Tibial artery (tissue), 4 donors: ENCODE data around the gene NUDT14.

Source experiments
- DNase-seq, 2 donors: peaks; one replicate each; pipeline ENCODE4 v3.0.0-alpha.2; 2019
- H3K27ac ChIP-seq, 2 donors: fragments of 200-600 bp; sonication (generic) in 1 of 2; 1 replicate in 1 of 2; 2 replicates in 1 of 2; pipeline ENCODE4 v1.5.1; 2018 to 2019; ENCODE audit warnings: mild to moderate bottlenecking in 1 of 2
- H3K27me3 ChIP-seq, 2 donors: fragments of 200-600 bp; sonication (generic) in 1 of 2; one replicate each; pipeline versions ENCODE4 v1.5.1 to v1.6.0; 2016 to 2019
- H3K36me3 ChIP-seq, 3 donors: fragments of 200-600 bp; sonication (generic) in 2 of 3; one replicate each; pipeline ENCODE4 v1.5.1; 2016 to 2019; ENCODE audit warnings: mild to moderate bottlenecking in 2 of 3
- H3K4me1 ChIP-seq, 4 donors: fragments of 200-600 bp; sonication (generic) in 2 of 4; 1 replicate in 3 of 4; 2 replicates in 1 of 4; pipeline ENCODE4 v1.5.1; 2016 to 2019
- H3K4me3 ChIP-seq, 2 donors: fragments of 200-600 bp; sonication (generic) in 1 of 2; 1 replicate in 1 of 2; 2 replicates in 1 of 2; pipeline ENCODE4 v1.5.1; 2018 to 2019; ENCODE audit warnings: mild to moderate bottlenecking in 2 of 2
- H3K9me3 ChIP-seq, 3 donors: fragments of 200-600 bp; sonication (generic) in 1 of 3; one replicate each; pipeline ENCODE4 v1.5.1; 2016 to 2019
- intact Hi-C: fragments of 100-400 bp; cut with DNase I; formaldehyde crosslinking; loops from one replicate; pipeline ENCODE4 v1.15.0; 2023; ENCODE audit warnings: low total_unique reads
- TF ChIP-seq, protein P1 (sequence below), 2 experiments: fragments of 200-600 bp in 1 of 2; fragments of 450-650 bp in 1 of 2; IDR thresholded peaks; one replicate each; pipeline ENCODE4 v1.5.1; 2017 to 2019; ENCODE audit warnings: antibody characterized with exemption in 2 of 2, mild to moderate bottlenecking in 1 of 2, moderate library complexity in 1 of 2

The NUDT14 gene

GRCh38 chr14:105139212-105139825 is 41.8 kb downstream of the NUDT14 start:
- peaks cover 5 to 23% (median 21%) of the 10 kb centered on the region in 3 donors for H3K9me3 ChIP-seq
- H3K27ac ChIP-seq: no peak overlapping the region
- no peak overlapping the region for H3K4me3 ChIP-seq
- TF ChIP-seq, protein P1, sequence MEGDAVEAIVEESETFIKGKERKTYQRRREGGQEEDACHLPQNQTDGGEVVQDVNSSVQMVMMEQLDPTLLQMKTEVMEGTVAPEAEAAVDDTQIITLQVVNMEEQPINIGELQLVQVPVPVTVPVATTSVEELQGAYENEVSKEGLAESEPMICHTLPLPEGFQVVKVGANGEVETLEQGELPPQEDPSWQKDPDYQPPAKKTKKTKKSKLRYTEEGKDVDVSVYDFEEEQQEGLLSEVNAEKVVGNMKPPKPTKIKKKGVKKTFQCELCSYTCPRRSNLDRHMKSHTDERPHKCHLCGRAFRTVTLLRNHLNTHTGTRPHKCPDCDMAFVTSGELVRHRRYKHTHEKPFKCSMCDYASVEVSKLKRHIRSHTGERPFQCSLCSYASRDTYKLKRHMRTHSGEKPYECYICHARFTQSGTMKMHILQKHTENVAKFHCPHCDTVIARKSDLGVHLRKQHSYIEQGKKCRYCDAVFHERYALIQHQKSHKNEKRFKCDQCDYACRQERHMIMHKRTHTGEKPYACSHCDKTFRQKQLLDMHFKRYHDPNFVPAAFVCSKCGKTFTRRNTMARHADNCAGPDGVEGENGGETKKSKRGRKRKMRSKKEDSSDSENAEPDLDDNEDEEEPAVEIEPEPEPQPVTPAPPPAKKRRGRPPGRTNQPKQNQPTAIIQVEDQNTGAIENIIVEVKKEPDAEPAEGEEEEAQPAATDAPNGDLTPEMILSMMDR (IDR thresholded peaks at IDR 0.05): no peak
- peaks cover 0 to 31% (median 18%) of the 10 kb centered on the region in 3 donors for H3K36me3 ChIP-seq
- intact Hi-C loops: no loop called here
- H3K27me3 ChIP-seq: peaks cover 0 to 11% of the 10 kb centered on the region in 2 donors
- DNase-seq: peak; percentile 12 to 38
- no peaks in the 10 kb centered on the region for H3K4me1 ChIP-seq

GRCh38 chr14:105138551-105139111 is 42.5 kb downstream of the NUDT14 start:
- TF ChIP-seq, protein P1 (IDR thresholded peaks at IDR 0.05): no peak
- peaks cover 0 to 11% of the 10 kb centered on the region in 2 donors for H3K27me3 ChIP-seq
- H3K9me3 ChIP-seq: peaks cover 5 to 23% (median 21%) of the 10 kb centered on the region in 3 donors
- H3K4me1 ChIP-seq: no peaks in the 10 kb centered on the region
- peaks cover 0 to 27% (median 18%) of the 10 kb centered on the region in 3 donors for H3K36me3 ChIP-seq
- no peak overlapping the region for H3K27ac ChIP-seq
- H3K4me3 ChIP-seq: no peak overlapping the region
- DNase-seq: peak; percentile 6 to 48
- intact Hi-C loops: no loop called here

GRCh38 chr14:105138021-105138541 is 43.0 kb downstream of the NUDT14 start:
- no peak overlapping the region for H3K4me3 ChIP-seq
- H3K27ac ChIP-seq: no peak overlapping the region
- H3K9me3 ChIP-seq: peaks cover 5 to 23% (median 21%) of the 10 kb centered on the region in 3 donors
- DNase-seq: peak; percentile 9 to 61
- intact Hi-C loops: no loop called here
- H3K27me3 ChIP-seq: peaks cover 0 to 11% of the 10 kb centered on the region in 2 donors
- peaks cover 0 to 23% (median 13%) of the 10 kb centered on the region in 3 donors for H3K36me3 ChIP-seq
- TF ChIP-seq, protein P1 (IDR thresholded peaks at IDR 0.05): no peak
- no peaks in the 10 kb centered on the region for H3K4me1 ChIP-seq

DNA sequence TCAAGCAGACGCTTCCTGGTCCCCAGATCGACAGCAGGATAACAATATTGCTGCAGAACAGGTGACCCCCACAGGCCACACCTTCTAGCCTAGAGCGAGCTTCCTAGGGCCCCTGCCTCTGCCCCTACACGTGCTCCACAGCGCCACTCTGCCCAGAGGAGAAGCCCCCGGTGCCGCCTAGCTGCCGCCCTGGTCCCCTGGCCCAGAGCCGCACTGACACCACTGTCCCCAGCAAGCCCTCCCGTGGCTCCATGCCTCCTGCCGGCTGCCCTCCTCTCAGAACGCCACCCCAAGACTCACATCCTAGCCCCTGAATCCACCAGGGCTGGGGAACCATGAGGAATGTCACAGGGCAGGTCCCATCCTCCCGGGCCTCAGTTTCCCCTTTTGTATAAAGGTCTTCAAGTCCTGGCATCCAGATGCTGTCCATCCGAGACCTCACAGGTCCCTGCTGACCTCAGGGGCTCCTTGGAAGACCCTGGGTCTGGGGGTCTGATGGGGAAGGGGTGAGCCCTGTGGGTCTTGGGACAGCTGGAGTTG is 43.6 kb downstream of the NUDT14 start:
- DNase-seq: peak; percentile 18 to 52
- Histone ChIP-seq H3K9me3 (peaks cover 5 to 23% (median 21%) of the 10 kb centered on the region in 3 donors), H3K4me3 (no peak overlapping the region), H3K27ac (no peak overlapping the region), H3K27me3 (peaks cover 0 to 11% of the 10 kb centered on the region in 2 donors), H3K4me1 (no peaks in the 10 kb centered on the region), H3K36me3 (peaks cover 0 to 17% (median 8%) of the 10 kb centered on the region in 3 donors)
- intact Hi-C loops: no loop called here
- TF ChIP-seq, protein P1 (IDR thresholded peaks at IDR 0.05): no peak

GRCh38 chr14:105136401-105137322 is 44.5 kb downstream of the NUDT14 start:
- TF ChIP-seq, protein P1 (IDR thresholded peaks at IDR 0.05): no peak
- intact Hi-C loops: no loop called here
- peaks cover 5 to 27% (median 23%) of the 10 kb centered on the region in 3 donors for H3K9me3 ChIP-seq
- peaks cover 0 to 13% of the 10 kb centered on the region in 2 donors for H3K27me3 ChIP-seq
- peak; percentile 13 to 49 for DNase-seq
- H3K27ac ChIP-seq: no peak overlapping the region
- H3K36me3 ChIP-seq: peaks cover 0 to 14% (median 6%) of the 10 kb centered on the region in 3 donors
- no peak overlapping the region for H3K4me3 ChIP-seq
- no peaks in the 10 kb centered on the region for H3K4me1 ChIP-seq
